ENCODE data around the gene ADGRG1. TPM values are rescaled to one million over a fixed set of nuclear protein-coding genes. Genes with fewer than 3 reads are reported as not detected.

Gene ADGRG1
- total and polyA plus RNA-seq, 2 donors (not counting 1 experiment from before 2014, with no cell fraction given), result 0.20 to 0.61 TPM

DNA sequence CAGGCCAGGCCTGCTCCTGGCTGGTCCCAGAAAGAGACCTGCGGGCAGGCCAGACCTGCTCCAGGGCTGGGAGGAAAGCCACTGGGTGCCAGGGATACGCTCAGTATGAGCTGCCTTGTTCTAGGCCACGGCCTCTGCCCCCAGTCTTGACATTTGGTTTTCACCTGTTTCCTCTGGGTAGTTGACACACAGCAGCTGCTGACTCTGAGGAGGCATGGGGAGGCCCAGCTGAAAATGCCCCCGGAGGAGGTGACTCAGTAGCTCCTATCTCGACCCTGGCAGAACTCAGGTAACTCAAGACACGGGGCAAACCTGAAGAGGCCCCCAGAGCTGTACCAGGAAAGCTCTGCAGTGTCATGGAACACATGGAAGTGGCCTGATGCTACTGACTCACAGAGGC is 13.9 kb upstream of the ADGRG1 start:
- no peaks in the 10 kb centered on the region for H3K9me3 ChIP-seq (ENCODE audit: control extremely low read depth in 1 of 3, control insufficient read depth in 2 of 3, insufficient read depth in 1 of 3, low read length in 2 of 3)
- WGBS (ENCODE audit: insufficient coverage), result 29% methylated on average over 6 of the region's 6 CpGs
- intact Hi-C loops (cut with micrococcal nuclease), result no loop called here
- no peak overlapping the region for H2AFZ ChIP-seq (ENCODE audit: insufficient read depth, low read depth, low read length, poor library complexity, severe bottlenecking)
- H3K4me1 Mint-ChIP-seq, result peaks cover 8% of the 10 kb centered on the region
- TF ChIP-seq, protein P1, sequence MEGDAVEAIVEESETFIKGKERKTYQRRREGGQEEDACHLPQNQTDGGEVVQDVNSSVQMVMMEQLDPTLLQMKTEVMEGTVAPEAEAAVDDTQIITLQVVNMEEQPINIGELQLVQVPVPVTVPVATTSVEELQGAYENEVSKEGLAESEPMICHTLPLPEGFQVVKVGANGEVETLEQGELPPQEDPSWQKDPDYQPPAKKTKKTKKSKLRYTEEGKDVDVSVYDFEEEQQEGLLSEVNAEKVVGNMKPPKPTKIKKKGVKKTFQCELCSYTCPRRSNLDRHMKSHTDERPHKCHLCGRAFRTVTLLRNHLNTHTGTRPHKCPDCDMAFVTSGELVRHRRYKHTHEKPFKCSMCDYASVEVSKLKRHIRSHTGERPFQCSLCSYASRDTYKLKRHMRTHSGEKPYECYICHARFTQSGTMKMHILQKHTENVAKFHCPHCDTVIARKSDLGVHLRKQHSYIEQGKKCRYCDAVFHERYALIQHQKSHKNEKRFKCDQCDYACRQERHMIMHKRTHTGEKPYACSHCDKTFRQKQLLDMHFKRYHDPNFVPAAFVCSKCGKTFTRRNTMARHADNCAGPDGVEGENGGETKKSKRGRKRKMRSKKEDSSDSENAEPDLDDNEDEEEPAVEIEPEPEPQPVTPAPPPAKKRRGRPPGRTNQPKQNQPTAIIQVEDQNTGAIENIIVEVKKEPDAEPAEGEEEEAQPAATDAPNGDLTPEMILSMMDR (IDR thresholded peaks at IDR 0.05), result no peak
- TF ChIP-seq EZH2 (IDR thresholded peaks at IDR 0.05; ENCODE audit: borderline replicate concordance, insufficient read depth, low read depth, low read length, poor library complexity, severe bottlenecking), result no peak
- H3K4me3 ChIP-seq (ENCODE audit: control extremely low read depth in 1 of 5, extremely low read depth in 1 of 5, insufficient read depth in 1 of 5, low read depth in 2 of 5, low read length in 4 of 5), result no peak overlapping the region
- ChIA-PET CTCF (interaction anchor here (1.0 kb wide), 1 partner anchor 14 kb away, joined by 3 read pairs; no protein-coding TSS in a partner anchor), POLR2A (no interaction called here)
- no peak overlapping the region for H3K27ac ChIP-seq (ENCODE audit: low read length in 2 of 2)
- no peak overlapping the region for H3K4me3 Mint-ChIP-seq
- H3K4me1 ChIP-seq (ENCODE audit: control insufficient read depth in 2 of 2, insufficient read depth in 2 of 2, low read length in 2 of 2), result peaks cover 5 to 9% of the 10 kb centered on the region in 2 donors
- H4K20me1 ChIP-seq (ENCODE audit: control insufficient read depth, insufficient read depth, low read length, poor library complexity, severe bottlenecking), result no peaks in the 10 kb centered on the region
- DNase-seq, result no peak
- H3K9me3 Mint-ChIP-seq (ENCODE audit: insufficient read depth), result no peaks in the 10 kb centered on the region
- no peaks in the 10 kb centered on the region for H3K79me2 ChIP-seq (ENCODE audit: control insufficient read depth, insufficient read depth, low read length)
- no peak overlapping the region for H3K4me2 ChIP-seq (replicated peaks; ENCODE audit: low read depth, low read length, poor library complexity, severe bottlenecking)
- H3K27me3 ChIP-seq (replicated peaks in 1 of 4; ENCODE audit: control extremely low read depth in 1 of 4, control insufficient read depth in 3 of 4, insufficient read depth in 4 of 4, low read length in 3 of 4), result peaks cover 0 to 2% (median 0%) of the 10 kb centered on the region in 4 experiments
- H3K27ac Mint-ChIP-seq, result no peak overlapping the region
- no peak for ATAC-seq (ENCODE audit: low read depth)
- no peak overlapping the region for H3K9ac ChIP-seq (ENCODE audit: low read length)
- no peaks in the 10 kb centered on the region for H3K36me3 ChIP-seq (replicated peaks in 1 of 2; ENCODE audit: control extremely low read depth in 1 of 2, control insufficient read depth in 1 of 2, extremely low read depth in 1 of 2, insufficient read depth in 2 of 2, low read length in 1 of 2)
- H3K27me3 Mint-ChIP-seq, result peaks cover 5% of the 10 kb centered on the region

DNA sequence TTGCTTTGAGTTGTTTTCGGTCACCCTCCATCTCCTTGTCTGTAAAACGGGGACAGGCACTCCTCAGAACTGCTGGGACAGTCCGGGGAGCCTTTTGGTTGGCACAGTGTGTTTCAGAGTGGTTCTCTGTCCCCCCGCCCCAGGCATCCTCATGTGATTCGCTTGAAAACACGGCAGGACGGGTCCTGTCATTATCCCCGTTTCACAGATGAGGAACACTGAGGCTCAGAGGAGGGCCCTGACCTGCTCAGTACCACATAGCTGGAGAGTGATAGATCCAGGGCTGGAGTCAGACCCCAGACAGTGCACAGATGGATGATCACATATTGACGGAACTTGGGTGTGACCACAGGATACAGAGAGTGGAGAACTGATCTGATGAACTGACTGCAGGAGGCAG is 13.5 kb upstream of the ADGRG1 start:
- Histone ChIP-seq H3K27ac (ENCODE audit: low read length in 2 of 2) (no peak overlapping the region), H3K4me1 (ENCODE audit: control insufficient read depth in 2 of 2, insufficient read depth in 2 of 2, low read length in 2 of 2) (peaks cover 1 to 5% of the 10 kb centered on the region in 2 donors), H3K9ac (ENCODE audit: low read length) (no peak overlapping the region), H3K4me3 (ENCODE audit: control extremely low read depth in 1 of 5, extremely low read depth in 1 of 5, insufficient read depth in 1 of 5, low read depth in 2 of 5, low read length in 4 of 5) (no peak overlapping the region), H3K79me2 (ENCODE audit: control insufficient read depth, insufficient read depth, low read length) (no peaks in the 10 kb centered on the region), H3K4me2 (replicated peaks; ENCODE audit: low read depth, low read length, poor library complexity, severe bottlenecking) (no peak overlapping the region), H3K36me3 (replicated peaks in 1 of 2; ENCODE audit: control extremely low read depth in 1 of 2, control insufficient read depth in 1 of 2, extremely low read depth in 1 of 2, insufficient read depth in 2 of 2, low read length in 1 of 2) (no peaks in the 10 kb centered on the region), H4K20me1 (ENCODE audit: control insufficient read depth, insufficient read depth, low read length, poor library complexity, severe bottlenecking) (no peaks in the 10 kb centered on the region), H3K27me3 (replicated peaks in 1 of 4; ENCODE audit: control extremely low read depth in 1 of 4, control insufficient read depth in 3 of 4, insufficient read depth in 4 of 4, low read length in 3 of 4) (peaks cover 0 to 2% (median 0%) of the 10 kb centered on the region in 4 experiments), H3K9me3 (ENCODE audit: control extremely low read depth in 1 of 3, control insufficient read depth in 2 of 3, insufficient read depth in 1 of 3, low read length in 2 of 3) (no peaks in the 10 kb centered on the region), H2AFZ (ENCODE audit: insufficient read depth, low read depth, low read length, poor library complexity, severe bottlenecking) (no peak overlapping the region)
- peaks cover 4% of the 10 kb centered on the region for H3K4me1 Mint-ChIP-seq
- ChIA-PET POLR2A (no interaction called here), CTCF (no interaction called here)
- no peak overlapping the region for H3K4me3 Mint-ChIP-seq
- H3K27me3 Mint-ChIP-seq, result peaks cover 5% of the 10 kb centered on the region
- WGBS (ENCODE audit: insufficient coverage), result 86% methylated on average over 8 of the region's 9 CpGs
- no peaks in the 10 kb centered on the region for H3K9me3 Mint-ChIP-seq (ENCODE audit: insufficient read depth)
- DNase-seq (no peak), ATAC-seq (ENCODE audit: low read depth) (no peak)
- H3K27ac Mint-ChIP-seq, result no peak overlapping the region
- intact Hi-C loops (cut with micrococcal nuclease), result no loop called here
- no peak for TF ChIP-seq EZH2 (IDR thresholded peaks at IDR 0.05; ENCODE audit: borderline replicate concordance, insufficient read depth, low read depth, low read length, poor library complexity, severe bottlenecking)
- TF ChIP-seq, protein P1 (IDR thresholded peaks at IDR 0.05), result no peak

All from B cell (primary cell).